Dendritic cell treated with granulocyte-macrophage colony-stimulating factor and Interleukin-4, amounts not matched to agents 40 ng/mL and 50 ng/mL, for 4 days (primary cell): ENCODE results near the gene ATAD5.
A peak's percentile ranks its signal among the peaks of the same experiment; 100 is the strongest.
"Not testable (repeated sequence)": the region's sequence is repeated elsewhere in the genome, so short reads cannot be mapped to it uniquely, and the experiment has no call there.

Experiments
- H3K27ac Mint-ChIP-seq: one replicate; pipeline ENCODE4 v1.8.0; 2022; ENCODE audit warnings: mild to moderate bottlenecking, mixed read lengths
- H3K27me3 Mint-ChIP-seq: one replicate; pipeline ENCODE4 v1.8.0; 2022; ENCODE audit warnings: mild to moderate bottlenecking, mixed read lengths
- H3K36me3 Mint-ChIP-seq: one replicate; pipeline ENCODE4 v1.8.0; 2022; ENCODE audit warnings: low read depth, mixed read lengths
- H3K4me1 Mint-ChIP-seq: one replicate; pipeline ENCODE4 v1.8.0; 2022; ENCODE audit warnings: low read depth, mixed read lengths
- H3K4me3 Mint-ChIP-seq: one replicate; pipeline ENCODE4 v1.8.0; 2022; ENCODE audit warnings: mild to moderate bottlenecking, moderate library complexity, mixed read lengths
- H3K9me3 Mint-ChIP-seq: one replicate; pipeline ENCODE4 v1.8.0; 2022; ENCODE audit warnings: mixed read lengths
- intact Hi-C: fragments of 100-400 bp; cut with micrococcal nuclease; formaldehyde crosslinking; loops from one replicate; pipeline ENCODE4 v1.15.0; 2022

Gene ATAD5

GRCh38 chr17:30908717-30909420 lies 77.1 kb downstream of the ATAD5 start:
- Mint-ChIP-seq H3K36me3 (peaks cover 16% of the 10 kb centered on the region), H3K4me3 (no peak overlapping the region), H3K4me1 (peaks cover 25% of the 10 kb centered on the region), H3K27me3 (no peaks in the 10 kb centered on the region), H3K27ac (no peak overlapping the region), H3K9me3 (no peaks in the 10 kb centered on the region)
- intact Hi-C loops = loop anchor here (5.0 kb wide), 1 partner anchor 63 kb away; the partner anchor contains the start of gene RNF135

GRCh38 chr17:30910151-30910550 lies 78.4 kb downstream of the ATAD5 start:
- H3K27me3 Mint-ChIP-seq, H3K4me3 Mint-ChIP-seq, H3K27ac Mint-ChIP-seq, intact Hi-C loops, H3K9me3 Mint-ChIP-seq: not testable (repeated sequence)
- Mint-ChIP-seq H3K36me3 (peaks cover 12% of the 10 kb centered on the region), H3K4me1 (peaks cover 24% of the 10 kb centered on the region)

- Mint-ChIP-seq H3K27ac (no peak overlapping the region), H3K27me3 (peaks cover 2% of the 10 kb centered on the region), H3K4me1 (peaks cover 3% of the 10 kb centered on the region), H3K4me3 (no peak overlapping the region), H3K9me3 (no peaks in the 10 kb centered on the region), H3K36me3 (no peaks in the 10 kb centered on the region)
- intact Hi-C loops = no loop called here
These were observed 82.2 kb downstream of the ATAD5 start for GRCh38 chr17:30913955-30914354.

GRCh38 chr17:30915833-30916611 lies 84.3 kb downstream of the ATAD5 start:
- no peaks in the 10 kb centered on the region for H3K9me3 Mint-ChIP-seq
- no peak overlapping the region for H3K4me3 Mint-ChIP-seq
- peaks cover 6% of the 10 kb centered on the region for H3K27me3 Mint-ChIP-seq
- peaks cover 11% of the 10 kb centered on the region for H3K4me1 Mint-ChIP-seq
- H3K27ac Mint-ChIP-seq = no peak overlapping the region
- intact Hi-C loops = no loop called here
- H3K36me3 Mint-ChIP-seq = no peaks in the 10 kb centered on the region

- Mint-ChIP-seq H3K4me3 (no peak overlapping the region), H3K9me3 (no peaks in the 10 kb centered on the region), H3K27me3 (peaks cover 6% of the 10 kb centered on the region), H3K27ac (no peak overlapping the region), H3K36me3 (peaks cover 2% of the 10 kb centered on the region), H3K4me1 (peaks cover 17% of the 10 kb centered on the region)
- intact Hi-C loops = no loop called here
These were observed 85.3 kb downstream of the ATAD5 start for GRCh38 chr17:30917050-30917449.

- H3K4me1 Mint-ChIP-seq = peaks cover 37% of the 10 kb centered on the region
- H3K36me3 Mint-ChIP-seq = peaks cover 30% of the 10 kb centered on the region
- peaks cover 6% of the 10 kb centered on the region for H3K27me3 Mint-ChIP-seq
- peak overlapping the region; percentile 94 for H3K27ac Mint-ChIP-seq
- H3K4me3 Mint-ChIP-seq = no peak overlapping the region
- intact Hi-C loops = loop anchor here (5.0 to 10.0 kb wide), 2 partner anchors 52 to 295 kb away; partner anchors contain the start of gene RNF135
- H3K9me3 Mint-ChIP-seq = no peaks in the 10 kb centered on the region
These were observed 88.5 kb downstream of the ATAD5 start for GRCh38 chr17:30920282-30920681.

GRCh38 chr17:30920683-30921543 lies 89.1 kb downstream of the ATAD5 start:
- H3K36me3 Mint-ChIP-seq = peaks cover 37% of the 10 kb centered on the region
- H3K9me3 Mint-ChIP-seq = no peaks in the 10 kb centered on the region
- H3K27me3 Mint-ChIP-seq = peaks cover 6% of the 10 kb centered on the region
- peak overlapping the region; percentile 81 for H3K4me3 Mint-ChIP-seq
- H3K4me1 Mint-ChIP-seq = peaks cover 43% of the 10 kb centered on the region
- intact Hi-C loops = loop anchor here (5.0 to 10.0 kb wide), 2 partner anchors 51 to 294 kb away; partner anchors contain the start of gene RNF135
- H3K27ac Mint-ChIP-seq = peak overlapping the region; percentile 94

- Mint-ChIP-seq H3K27me3 (peaks cover 6% of the 10 kb centered on the region), H3K4me1 (peaks cover 51% of the 10 kb centered on the region), H3K9me3 (no peaks in the 10 kb centered on the region), H3K36me3 (peaks cover 44% of the 10 kb centered on the region), H3K4me3 (peak within 1 kb of the TSS; percentile 85), H3K27ac (peak within 1 kb of the TSS; percentile 94)
- intact Hi-C loops = loop anchor here (2.0 to 10.0 kb wide), 3 partner anchors 17 to 293 kb away; partner anchors contain the start of gene RNF135
These were observed 89.9 kb downstream of the ATAD5 start, which contains the start of gene ADAP2 for GRCh38 chr17:30921544-30922196. Gene ADAP2, plus strand, starts transcription at chr17:30921945. Its CDS starts 70 bp downstream, at chr17:30922015.

GRCh38 chr17:30922235-30923030 lies 90.7 kb downstream of the ATAD5 start:
- Mint-ChIP-seq H3K4me1 (peaks cover 56% of the 10 kb centered on the region), H3K4me3 (peak overlapping the region; percentile 85), H3K27ac (peak overlapping the region; percentile 94), H3K27me3 (peaks cover 6% of the 10 kb centered on the region), H3K9me3 (no peaks in the 10 kb centered on the region), H3K36me3 (peaks cover 52% of the 10 kb centered on the region)
- intact Hi-C loops = loop anchor here (2.0 to 10.0 kb wide), 3 partner anchors 18 to 292 kb away; partner anchors contain the start of gene RNF135

GRCh38 chr17:30924341-30924740 lies 92.6 kb downstream of the ATAD5 start:
- no peak overlapping the region for H3K4me3 Mint-ChIP-seq
- peaks cover 56% of the 10 kb centered on the region for H3K4me1 Mint-ChIP-seq
- H3K27ac Mint-ChIP-seq = no peak overlapping the region
- H3K9me3 Mint-ChIP-seq = no peaks in the 10 kb centered on the region
- H3K27me3 Mint-ChIP-seq = peaks cover 5% of the 10 kb centered on the region
- peaks cover 71% of the 10 kb centered on the region for H3K36me3 Mint-ChIP-seq
- intact Hi-C loops = loop anchor here (5.0 to 10.0 kb wide), 2 partner anchors 48 to 290 kb away; partner anchors contain the start of gene RNF135

- no peak overlapping the region for H3K4me3 Mint-ChIP-seq
- H3K36me3 Mint-ChIP-seq = peaks cover 93% of the 10 kb centered on the region
- no peaks in the 10 kb centered on the region for H3K27me3 Mint-ChIP-seq
- peak overlapping the region; percentile 45 for H3K27ac Mint-ChIP-seq
- no peaks in the 10 kb centered on the region for H3K9me3 Mint-ChIP-seq
- H3K4me1 Mint-ChIP-seq = peaks cover 40% of the 10 kb centered on the region
- intact Hi-C loops = loop anchor here (10.0 kb wide), 1 partner anchor 288 kb away; no protein-coding TSS in a partner anchor
These were observed 94.8 kb downstream of the ATAD5 start for GRCh38 chr17:30926516-30926915.

- peaks cover 96% of the 10 kb centered on the region for H3K36me3 Mint-ChIP-seq
- H3K27ac Mint-ChIP-seq = no peak overlapping the region
- H3K4me3 Mint-ChIP-seq = no peak overlapping the region
- no peaks in the 10 kb centered on the region for H3K27me3 Mint-ChIP-seq
- no peaks in the 10 kb centered on the region for H3K9me3 Mint-ChIP-seq
- intact Hi-C loops = loop anchor here (10.0 kb wide), 1 partner anchor 287 kb away; no protein-coding TSS in a partner anchor
- H3K4me1 Mint-ChIP-seq = peaks cover 35% of the 10 kb centered on the region
These were observed 96.0 kb downstream of the ATAD5 start for GRCh38 chr17:30927756-30928155.
